ENCODE data around the gene VHLL.

- TF ChIP-seq CTCF (IDR thresholded peaks at IDR 0.05) (no peak), POLR2AphosphoS5 (IDR thresholded peaks at IDR 0.05; ENCODE audit: insufficient read depth in 1 of 2, low read depth in 1 of 2) (no peak)
Observed at GRCh38 chr1:156289857-156290256, 9.2 kb downstream of the VHLL start.

All from vagina (tissue), 2 donors.